Jurkat, Clone E6-1 (cell line): ENCODE data around the gene TMEM218.
"Not testable (repeated sequence)": the region's sequence is repeated elsewhere in the genome, so short reads cannot be mapped to it uniquely, and the experiment has no call there.

Experiments used
- DNase-seq: peaks from one replicate; pipeline ENCODE4 v3.0.0-alpha.2; 2011; ENCODE audit warnings: low read depth, low spot score
- H3K4me3 ChIP-seq: 2 replicates; pipeline ENCODE4 v1.5.1; 2011; ENCODE audit warnings: mild to moderate bottlenecking, low read length, control low read depth, moderate library complexity

Gene TMEM218

DNA sequence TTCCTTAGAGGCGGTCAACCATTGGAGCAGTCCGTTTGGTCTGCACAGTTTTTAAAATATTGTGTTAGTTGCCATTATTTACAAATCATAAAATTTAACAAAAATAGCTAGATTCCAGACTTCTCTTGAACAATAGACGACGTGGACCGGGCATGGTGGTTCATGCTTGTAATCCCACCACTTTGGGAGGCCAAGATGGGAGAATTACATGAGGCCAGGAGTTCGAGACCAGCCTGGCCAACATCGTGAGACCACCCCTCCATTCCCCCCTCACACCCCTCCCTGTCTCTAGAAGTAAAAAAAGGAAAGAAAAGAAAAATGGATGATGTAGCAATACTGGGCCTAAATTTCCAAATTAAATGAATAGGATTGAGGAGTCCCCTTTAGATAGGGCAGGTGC, 47.4 kb downstream of the TMEM218 start:
- H3K4me3 ChIP-seq = no peak overlapping the region
- no peak for DNase-seq

DNA sequence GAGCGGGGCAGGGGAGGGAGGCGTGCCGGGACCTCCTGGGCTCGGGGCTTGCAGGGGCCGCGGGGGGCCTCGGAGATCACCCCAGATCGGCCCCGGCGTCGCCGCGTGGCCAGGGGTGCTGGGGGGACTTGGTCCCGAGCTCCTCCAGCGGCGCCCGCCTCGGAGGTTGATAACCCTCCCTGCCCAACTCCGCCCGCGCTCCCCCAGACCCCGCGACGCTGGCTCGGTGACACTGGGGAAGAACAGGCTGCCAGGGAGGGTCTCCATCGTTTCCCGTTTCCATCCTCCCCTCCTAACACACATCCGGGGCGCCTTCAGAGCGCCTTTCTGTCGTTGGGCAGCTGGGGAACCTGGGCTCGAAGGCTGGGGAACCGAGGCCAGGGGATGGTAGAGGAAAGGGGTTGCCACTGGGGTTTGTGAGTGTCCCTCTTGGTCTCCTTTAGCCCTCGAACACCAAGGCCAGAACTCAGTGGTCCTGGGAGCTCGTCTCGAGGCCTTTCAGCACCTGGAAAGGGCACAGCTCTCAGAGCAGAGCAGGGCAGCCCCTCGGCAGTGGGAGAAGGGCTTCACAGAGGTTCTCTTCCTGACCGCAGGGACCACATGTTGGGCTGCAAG, 47.9 kb downstream of the TMEM218 start:
- H3K4me3 ChIP-seq = no peak overlapping the region
- DNase-seq = no peak

DNA sequence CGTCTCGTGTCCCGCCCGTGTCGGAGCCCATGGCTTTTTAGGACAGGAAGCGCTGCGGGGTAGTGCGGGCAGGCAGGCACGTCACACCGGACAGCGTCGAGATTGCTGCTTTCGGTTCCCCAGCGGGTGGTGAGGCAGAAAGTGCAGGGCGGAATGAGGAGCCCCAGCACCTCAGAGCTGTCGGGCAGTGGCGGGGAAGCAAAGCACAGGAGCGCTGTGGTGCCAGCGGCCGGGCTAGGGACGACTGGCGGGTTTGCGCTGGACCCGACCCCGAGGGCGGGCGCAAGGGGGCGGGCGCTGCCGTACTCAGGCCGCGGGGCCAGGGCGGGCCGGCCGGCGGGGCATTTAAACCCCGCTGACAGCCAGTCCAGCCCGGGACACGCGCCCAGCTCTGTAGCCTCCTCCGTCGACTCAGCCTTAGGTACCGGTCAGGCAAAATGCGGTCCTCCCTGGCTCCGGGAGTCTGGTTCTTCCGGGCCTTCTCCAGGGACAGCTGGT, 48.4 kb downstream of the TMEM218 start, which contains the start of gene SLC37A2:
TSS of gene SLC37A2 (plus strand) at position 375 of the 498 bp plus-strand sequence. CDS start at position 438, 63 bp downstream.
- no peak within 1 kb of the TSS for H3K4me3 ChIP-seq
- no peak for DNase-seq

DNA sequence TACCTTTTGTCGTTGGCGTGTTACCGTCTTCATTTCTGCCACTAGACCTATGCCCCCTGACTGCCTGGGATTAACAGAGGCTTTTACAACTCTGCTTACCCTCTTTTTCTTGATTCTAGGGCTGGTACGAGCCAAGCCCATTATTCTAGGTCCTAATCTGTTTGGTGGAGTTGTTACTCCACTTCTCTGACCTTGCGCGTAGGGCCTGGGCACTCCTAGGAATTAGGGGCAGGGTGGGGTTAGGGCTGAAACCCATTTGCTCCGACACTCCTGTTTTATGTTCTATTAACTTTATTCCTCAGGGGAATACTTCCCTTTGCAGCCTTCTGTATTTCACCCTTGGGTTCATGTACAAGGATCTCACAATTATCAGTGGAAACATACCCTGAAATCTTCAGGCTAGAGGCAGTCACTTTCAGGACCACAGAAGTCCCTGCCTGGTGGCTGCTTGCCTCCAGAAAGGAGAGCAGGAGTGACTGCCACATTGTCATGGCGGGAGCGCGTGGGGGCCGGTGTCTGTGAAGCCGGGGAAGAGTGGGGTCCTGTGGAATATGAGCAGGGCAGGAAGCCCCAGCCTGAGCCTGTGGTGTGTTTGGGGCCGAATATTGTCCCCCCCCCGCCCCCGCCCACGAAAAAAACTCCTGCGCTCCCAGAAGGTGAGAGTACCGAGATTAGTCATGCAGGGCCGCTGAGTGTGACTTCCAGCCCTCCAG, 49.1 kb downstream of the TMEM218 start:
- DNase-seq = no peak
- H3K4me3 ChIP-seq = no peak overlapping the region

DNA sequence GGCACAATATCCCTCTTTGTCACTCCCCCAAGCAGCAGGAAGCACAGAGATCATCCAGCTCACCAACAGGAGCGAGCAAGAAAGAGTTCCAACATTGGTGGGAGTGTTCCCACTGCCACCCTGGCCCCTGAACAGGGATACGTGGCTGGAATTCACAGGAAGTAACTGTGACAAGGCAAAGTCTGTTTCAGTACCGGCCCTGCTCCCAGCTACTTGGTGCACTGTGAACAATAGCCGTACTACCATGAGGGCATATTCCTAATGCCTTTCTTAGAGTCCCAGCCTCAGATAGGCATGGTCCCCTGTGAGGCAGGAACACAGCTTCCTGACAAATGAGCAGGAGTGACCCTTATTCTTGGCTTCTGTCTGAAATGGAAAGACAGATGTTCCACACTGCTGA, 50.1 kb downstream of the TMEM218 start:
- H3K4me3 ChIP-seq = no peak overlapping the region
- DNase-seq = no peak

DNA sequence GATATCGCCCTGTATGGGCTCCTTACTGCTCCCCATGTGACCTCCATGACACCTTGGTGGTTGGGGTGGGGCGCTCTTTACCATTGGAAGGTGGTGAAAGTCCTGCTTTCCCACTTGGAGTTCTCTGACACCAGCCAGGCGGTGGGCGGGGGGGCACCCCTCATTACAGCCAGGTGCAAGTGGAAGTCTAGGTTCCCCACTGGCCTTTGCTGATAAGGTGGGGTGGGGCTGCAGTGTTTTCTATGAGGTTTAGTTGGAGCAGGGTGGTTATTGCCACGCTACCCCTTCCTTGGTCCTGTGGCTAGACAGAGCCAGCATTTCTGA, 53.8 kb downstream of the TMEM218 start:
- H3K4me3 ChIP-seq = no peak overlapping the region
- DNase-seq = no peak

DNA sequence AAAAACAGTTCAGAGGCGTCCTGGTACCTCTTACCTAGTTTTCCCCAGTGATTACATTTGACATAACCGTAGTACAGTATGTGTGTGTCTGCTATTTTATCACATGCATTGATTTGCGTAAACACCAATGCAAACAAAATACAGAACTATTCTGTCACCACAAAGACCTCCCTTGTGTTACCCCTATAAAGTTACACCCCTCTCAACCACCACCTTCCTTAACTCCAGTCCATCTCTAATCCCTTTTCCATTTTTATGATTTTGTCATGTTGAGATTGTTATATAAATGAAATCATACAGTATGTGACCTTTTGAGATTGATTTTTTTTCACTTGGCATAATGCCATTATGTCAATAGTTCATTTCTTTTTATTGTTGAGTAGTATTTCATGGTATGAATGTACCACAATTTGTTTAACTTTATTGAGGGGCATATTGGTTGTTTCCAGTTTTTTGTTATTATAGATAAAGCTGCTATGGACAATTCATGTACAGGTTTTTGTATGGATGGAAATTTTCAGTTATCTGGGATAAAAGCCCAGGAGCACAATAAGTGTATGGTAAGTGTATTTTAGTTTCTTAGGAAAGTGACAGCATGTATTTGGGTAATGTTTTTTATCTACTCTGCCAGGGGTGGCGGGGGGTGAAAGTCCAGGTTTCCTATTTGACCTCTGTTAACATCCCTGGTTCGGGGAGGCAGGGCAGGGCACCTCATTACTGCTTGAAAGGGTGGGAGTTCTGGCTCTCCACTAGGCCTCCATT, 54.3 kb downstream of the TMEM218 start:
- no peak for DNase-seq
- no peak overlapping the region for H3K4me3 ChIP-seq

DNA sequence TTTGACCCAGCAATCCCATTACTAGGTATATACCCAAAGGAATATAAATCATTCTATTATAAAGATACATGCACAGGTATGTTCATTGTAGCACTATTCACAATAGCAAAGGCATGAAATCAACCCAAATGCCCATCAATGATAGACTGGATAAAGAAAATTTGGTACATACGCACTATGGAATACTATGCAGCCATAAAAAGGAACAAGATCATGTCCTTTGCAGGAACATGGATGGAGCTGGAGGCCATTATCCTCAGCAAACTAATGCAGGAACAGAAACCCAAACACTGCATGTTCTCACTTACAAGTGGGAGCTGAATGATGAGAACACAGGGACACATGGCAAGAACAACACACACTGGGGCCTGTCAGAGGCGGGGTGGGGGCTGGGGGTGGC, 55.3 kb downstream of the TMEM218 start:
- DNase-seq, H3K4me3 ChIP-seq: not testable (repeated sequence)

DNA sequence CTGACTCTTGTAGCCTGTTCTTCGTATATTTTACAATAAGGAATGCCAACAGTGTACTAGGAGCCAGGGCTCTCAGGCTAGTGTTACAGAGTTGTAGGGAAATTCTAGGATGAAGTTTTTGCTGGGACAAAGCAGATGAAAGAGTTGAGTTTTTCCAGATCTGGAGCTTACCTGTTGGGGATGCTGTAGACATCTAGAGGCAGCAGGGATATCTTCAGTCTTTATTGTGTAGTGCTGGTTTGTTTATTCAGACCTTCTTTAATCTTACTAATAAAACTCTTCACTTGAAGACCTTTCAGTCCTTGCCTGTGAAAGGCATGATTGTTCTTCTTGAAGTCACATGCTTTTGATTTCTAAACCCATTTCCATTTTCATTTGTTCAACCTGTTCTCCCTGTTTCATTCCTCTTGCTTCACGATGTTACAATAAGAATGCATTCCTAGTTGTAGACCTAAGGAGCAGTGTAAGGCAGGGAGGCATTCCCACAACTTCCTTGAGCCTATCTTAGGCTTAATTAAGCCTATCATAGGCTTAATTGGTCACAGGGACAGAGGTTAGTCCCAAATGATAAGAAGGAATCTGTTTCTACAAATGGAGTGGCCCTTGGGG, 56.2 kb downstream of the TMEM218 start:
- no peak overlapping the region for H3K4me3 ChIP-seq
- DNase-seq = no peak

DNA sequence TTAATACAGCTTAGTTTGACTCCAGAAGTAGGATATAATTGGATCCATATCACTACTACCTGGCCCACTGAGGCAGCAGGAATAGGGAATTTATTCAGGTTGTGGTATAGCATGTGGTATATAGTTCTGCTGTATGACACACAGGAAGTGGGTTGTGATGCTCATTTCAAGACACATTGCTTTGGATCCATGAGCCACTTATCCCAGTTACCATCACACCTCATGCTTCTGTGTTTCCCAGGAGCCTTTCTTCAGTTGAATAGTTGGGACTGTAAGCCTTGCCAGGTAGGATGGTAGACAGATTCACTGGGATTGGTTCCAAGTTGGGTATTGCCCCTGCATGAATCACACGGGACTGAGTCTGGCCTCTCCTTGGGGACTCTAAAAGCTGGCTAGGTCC, 58.3 kb downstream of the TMEM218 start:
- DNase-seq = peak; percentile 12
- H3K4me3 ChIP-seq = no peak overlapping the region

DNA sequence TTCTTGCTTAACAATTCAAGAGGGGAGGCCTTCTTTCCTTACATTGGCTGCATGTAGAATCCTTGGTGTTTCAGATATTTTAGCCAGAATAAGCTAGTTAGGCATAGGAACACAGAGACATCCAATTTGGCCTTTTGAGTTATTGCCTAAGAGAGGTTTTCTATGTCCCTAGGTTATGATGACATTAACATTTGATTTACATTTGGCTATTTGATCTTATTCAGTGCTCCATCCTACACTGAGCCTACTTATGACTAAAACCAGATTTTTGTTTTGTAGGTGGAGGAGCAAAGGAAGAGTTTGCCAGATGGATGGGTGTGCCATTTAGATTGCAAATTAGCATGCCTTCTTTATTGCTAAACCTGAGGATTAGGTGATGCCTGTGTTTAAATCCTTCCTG, 59.4 kb downstream of the TMEM218 start:
- no peak for DNase-seq
- no peak overlapping the region for H3K4me3 ChIP-seq

DNA sequence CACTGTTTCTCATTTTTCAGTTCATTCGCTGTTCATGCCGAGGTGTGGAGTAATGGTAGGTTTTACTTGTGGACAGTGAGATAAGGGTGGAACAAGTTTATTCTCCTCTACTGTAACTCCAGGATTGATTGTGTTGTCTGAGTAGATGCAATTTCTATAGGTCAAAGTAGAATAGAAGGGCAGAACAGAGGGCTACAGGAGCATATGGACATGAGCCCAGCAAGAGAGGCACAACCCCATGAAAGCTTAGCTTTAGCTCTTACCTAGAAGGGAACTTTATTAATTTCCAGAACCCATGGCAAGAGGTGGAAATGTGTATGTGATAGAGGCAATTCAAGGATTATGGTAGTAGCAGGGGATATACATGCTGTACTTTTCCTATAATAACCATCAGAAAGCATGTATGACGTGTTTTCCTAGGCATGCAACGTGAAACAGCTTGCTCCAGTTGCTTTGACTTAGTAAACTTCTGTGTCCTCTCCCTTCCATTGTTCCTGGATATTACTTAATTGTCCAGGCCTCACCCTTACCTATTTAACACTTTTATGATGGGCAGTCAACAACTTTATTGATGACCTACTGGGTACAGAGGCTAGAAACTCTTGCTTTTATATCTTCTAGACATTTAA, 62.1 kb downstream of the TMEM218 start:
- DNase-seq = no peak
- no peak overlapping the region for H3K4me3 ChIP-seq
